Measurements from ENCODE around the gene CDC42SE2. TPM values are rescaled to one million over a fixed set of nuclear protein-coding genes. Genes with fewer than 3 reads are reported as not detected.

Gene CDC42SE2
- total RNA-seq, 4 donors from 2014 or later = 71.8 to 118 (median 91.8) TPM

DNA sequence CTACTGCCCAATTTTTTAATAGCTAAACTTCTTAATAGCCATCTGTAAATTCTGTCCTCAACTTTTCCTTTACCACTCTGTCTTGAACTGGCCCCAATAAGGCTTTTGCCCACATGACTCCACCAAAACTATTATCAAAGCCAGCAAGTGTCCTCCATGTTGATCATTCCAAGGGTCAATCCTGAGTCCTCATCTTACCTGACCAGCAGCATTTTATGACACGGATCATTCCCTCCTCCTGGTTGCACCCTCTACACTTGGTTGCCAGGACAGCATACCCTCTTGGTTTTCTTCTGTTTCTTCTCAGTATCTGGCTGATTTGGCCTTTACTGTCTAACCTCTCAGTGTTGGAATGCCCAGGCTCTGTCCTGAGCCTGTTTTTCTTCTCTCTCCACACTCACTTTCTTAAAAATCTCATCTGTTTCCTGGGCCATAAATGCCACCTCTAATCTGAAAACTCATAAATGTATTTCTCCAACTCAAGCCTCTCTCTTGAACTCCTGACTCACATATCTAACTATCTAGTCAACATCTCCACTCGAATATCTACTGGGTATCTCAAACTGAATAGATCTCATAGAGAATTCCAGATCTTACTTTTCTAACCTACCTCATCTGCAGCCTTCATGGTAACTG is 40.0 kb upstream of the CDC42SE2 start:
- Histone ChIP-seq H3K4me3 (no peak overlapping the region), H3K27me3 (no peaks in the 10 kb centered on the region), H3K36me3 (no peaks in the 10 kb centered on the region), H3K27ac (peak overlapping the region; percentile 76 to 87 (median 83)), H3K9me3 (no peaks in the 10 kb centered on the region), H3K4me1 (peaks cover 0 to 41% (median 19%) of the 10 kb centered on the region in 4 donors)
- TF ChIP-seq CTCF (IDR thresholded peaks at IDR 0.05) = no peak
- TF ChIP-seq EP300 (IDR thresholded peaks at IDR 0.05; ENCODE audit: low read depth) = no peak
- in situ Hi-C loops (cut with MboI; ENCODE audit: low pct_ligation_motif_present in 1 of 4, low pct_unique_long_range_greater_than_20kb in 1 of 4, low sequenced_read_pairs in 3 of 4) = no loop called here
- intact Hi-C loops (cut with DNase I; ENCODE audit: low total_unique reads) = no loop called here
- no peak for DNase-seq
- WGBS, 2 donors (ENCODE audit: low coverage in 1 of 2) = 36 to 54% methylated on average over 2 of the region's 2 CpGs

DNA sequence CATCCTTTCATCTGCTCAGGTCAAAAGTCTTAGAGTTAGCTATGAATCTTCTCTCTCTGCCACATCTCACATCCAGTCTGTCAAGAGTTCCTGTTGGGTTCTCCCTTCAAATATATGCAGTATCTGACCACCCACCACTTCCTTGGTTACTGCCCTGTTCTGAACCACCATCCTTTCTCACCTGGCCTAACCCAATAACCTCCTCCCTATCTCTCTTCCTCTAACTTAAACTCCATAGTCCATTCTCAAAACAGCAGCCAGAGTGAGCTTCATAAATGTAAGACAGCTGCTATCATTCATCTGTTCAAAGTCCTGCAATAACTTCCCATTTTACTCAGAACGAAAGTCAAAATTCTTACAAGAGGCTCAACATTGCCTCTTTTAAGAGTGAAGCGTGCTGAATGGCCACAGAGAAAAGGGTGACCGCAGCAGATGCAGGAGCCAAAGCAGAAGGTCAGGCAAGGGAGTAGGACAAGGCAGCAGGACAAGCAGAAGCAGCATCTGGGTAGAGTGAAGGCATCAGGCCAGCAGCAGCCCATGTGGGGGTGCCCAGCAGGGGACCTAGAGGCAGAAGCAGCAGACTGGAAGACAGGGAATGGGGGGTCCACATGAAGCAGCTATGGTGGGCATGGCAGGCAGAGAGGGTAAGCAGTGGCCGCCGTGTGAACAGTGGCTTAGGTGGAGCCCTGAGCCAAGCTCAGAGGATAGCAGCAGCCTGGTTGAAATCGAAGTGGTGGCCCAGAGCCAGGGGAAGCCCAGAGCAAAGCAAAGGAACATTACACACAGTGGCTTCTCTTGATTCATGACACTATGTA is 39.3 kb upstream of the CDC42SE2 start:
- no peaks in the 10 kb centered on the region for H3K9me3 ChIP-seq
- no peak overlapping the region for H3K4me3 ChIP-seq
- H3K27ac ChIP-seq = peak overlapping the region; percentile 76 to 87 (median 83)
- DNase-seq = peak; percentile 59
- in situ Hi-C loops (cut with MboI; ENCODE audit: low pct_ligation_motif_present in 1 of 4, low pct_unique_long_range_greater_than_20kb in 1 of 4, low sequenced_read_pairs in 3 of 4) = no loop called here
- H3K36me3 ChIP-seq = no peaks in the 10 kb centered on the region
- H3K27me3 ChIP-seq = no peaks in the 10 kb centered on the region
- peaks cover 0 to 41% (median 19%) of the 10 kb centered on the region in 4 donors for H3K4me1 ChIP-seq
- TF ChIP-seq EP300 (IDR thresholded peaks at IDR 0.05; ENCODE audit: low read depth) = no peak
- TF ChIP-seq CTCF (IDR thresholded peaks at IDR 0.05) = no peak
- no peak for TF ChIP-seq POLR2A (IDR thresholded peaks at IDR 0.05)
- TF ChIP-seq POLR2AphosphoS5 (IDR thresholded peaks at IDR 0.05) = no peak
- intact Hi-C loops (cut with DNase I; ENCODE audit: low total_unique reads) = no loop called here
- 28 to 50% methylated on average over 3 to 6 of the region's 6 CpGs for WGBS, 2 donors (ENCODE audit: low coverage in 1 of 2)

- intact Hi-C loops (cut with DNase I; ENCODE audit: low total_unique reads) = no loop called here
- in situ Hi-C loops (cut with MboI; ENCODE audit: low pct_ligation_motif_present in 1 of 4, low pct_unique_long_range_greater_than_20kb in 1 of 4, low sequenced_read_pairs in 3 of 4) = no loop called here
- Histone ChIP-seq H3K4me1 (peaks cover 0 to 41% (median 19%) of the 10 kb centered on the region in 4 donors), H3K9me3 (no peaks in the 10 kb centered on the region), H3K4me3 (peak overlapping the region in 2 of 4 donors; percentile 13 to 32), H3K27me3 (no peaks in the 10 kb centered on the region), H3K36me3 (no peaks in the 10 kb centered on the region), H3K27ac (peak overlapping the region; percentile 76 to 87 (median 83))
- 52 to 88% methylated on average over 1 to 4 of the region's 4 CpGs for WGBS, 2 donors (ENCODE audit: low coverage in 1 of 2)
- peak; percentile 27 for DNase-seq
- TF ChIP-seq CTCF (IDR thresholded peaks at IDR 0.05) (no peak), EP300 (IDR thresholded peaks at IDR 0.05; ENCODE audit: low read depth) (no peak), POLR2A (IDR thresholded peaks at IDR 0.05) (peak; percentile 10), POLR2AphosphoS5 (IDR thresholded peaks at IDR 0.05) (peak in 1 of 3 donors; percentile 60)
Measured at GRCh38 chr5:131225282-131225974, 38.4 kb upstream of the CDC42SE2 start.

DNA sequence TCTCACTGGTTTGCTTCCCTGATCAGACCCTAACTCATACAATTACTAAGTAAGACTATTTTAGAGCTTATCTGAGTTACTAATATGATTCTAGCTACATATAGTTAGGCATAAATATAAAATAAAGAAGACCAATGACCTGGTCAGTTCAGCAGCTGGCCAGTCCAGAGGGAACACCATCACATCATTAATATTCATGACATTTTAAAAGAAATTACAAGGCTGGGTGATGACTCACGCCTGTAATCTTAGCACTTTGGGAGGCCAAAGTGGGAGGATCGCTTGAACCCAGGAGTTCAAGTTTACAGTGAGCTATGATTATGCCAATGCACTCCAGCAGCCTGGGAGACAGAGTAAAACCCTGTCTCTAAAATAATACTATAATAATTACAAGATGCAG is 37.0 kb upstream of the CDC42SE2 start:
- intact Hi-C loops (cut with DNase I; ENCODE audit: low total_unique reads) = no loop called here
- WGBS, 2 donors (ENCODE audit: low coverage in 1 of 2) = 80% methylated on average over 2 of the region's 2 CpGs; no CpG with 5 or more reads in 1 of the 2 donors
- Histone ChIP-seq H3K27me3 (no peaks in the 10 kb centered on the region), H3K36me3 (no peaks in the 10 kb centered on the region), H3K4me1 (peaks cover 0 to 41% (median 19%) of the 10 kb centered on the region in 4 donors), H3K9me3 (no peaks in the 10 kb centered on the region), H3K27ac (peak overlapping the region; percentile 76 to 87 (median 83)), H3K4me3 (peak overlapping the region in 2 of 4 donors; percentile 13 to 32)
- in situ Hi-C loops (cut with MboI; ENCODE audit: low pct_ligation_motif_present in 1 of 4, low pct_unique_long_range_greater_than_20kb in 1 of 4, low sequenced_read_pairs in 3 of 4) = no loop called here
- no peak for DNase-seq
- TF ChIP-seq POLR2AphosphoS5 (IDR thresholded peaks at IDR 0.05) = peak in 1 of 3 donors; percentile 25
- TF ChIP-seq POLR2A (IDR thresholded peaks at IDR 0.05) = no peak
